ENCODE data around the gene TACC2.

TACC2 gene

GRCh38 chr10:121994429-121994941 lies 5.5 kb downstream of the TACC2 start:
- peak; percentile 23 for DNase-seq
- H3K4me3 Mint-ChIP-seq, result no peak overlapping the region
- H3K27me3 Mint-ChIP-seq (ENCODE audit: low read depth, poor library complexity), result peaks cover 9% of the 10 kb centered on the region
- peaks cover 7% of the 10 kb centered on the region for H3K36me3 Mint-ChIP-seq (ENCODE audit: low read depth)
- H3K27ac Mint-ChIP-seq, result no peak overlapping the region
- H3K9me3 Mint-ChIP-seq, result peaks cover 21% of the 10 kb centered on the region
- no peak for TF ChIP-seq CTCF (IDR thresholded peaks at IDR 0.05)
- H3K4me1 Mint-ChIP-seq, result peaks cover 30% of the 10 kb centered on the region

GRCh38 chr10:121998462-121998861 lies 9.5 kb downstream of the TACC2 start:
- no peak for DNase-seq
- Mint-ChIP-seq H3K4me1 (peaks cover 30% of the 10 kb centered on the region), H3K4me3 (no peak overlapping the region), H3K9me3 (peaks cover 40% of the 10 kb centered on the region), H3K27me3 (ENCODE audit: low read depth, poor library complexity) (peaks cover 6% of the 10 kb centered on the region), H3K27ac (no peak overlapping the region), H3K36me3 (ENCODE audit: low read depth) (peaks cover 5% of the 10 kb centered on the region)
- no peak for TF ChIP-seq CTCF (IDR thresholded peaks at IDR 0.05)

- DNase-seq, result no peak
- Mint-ChIP-seq H3K36me3 (ENCODE audit: low read depth) (peaks cover 5% of the 10 kb centered on the region), H3K27me3 (ENCODE audit: low read depth, poor library complexity) (peaks cover 2% of the 10 kb centered on the region), H3K9me3 (peaks cover 45% of the 10 kb centered on the region), H3K4me3 (no peak overlapping the region), H3K27ac (no peak overlapping the region), H3K4me1 (peaks cover 22% of the 10 kb centered on the region)
- TF ChIP-seq CTCF (IDR thresholded peaks at IDR 0.05), result no peak
Observed at GRCh38 chr10:121999301-121999700, 10.3 kb downstream of the TACC2 start.

GRCh38 chr10:122001698-122002097 lies 12.7 kb downstream of the TACC2 start:
- Mint-ChIP-seq H3K4me1 (peaks cover 2% of the 10 kb centered on the region), H3K4me3 (no peak overlapping the region), H3K27ac (no peak overlapping the region), H3K27me3 (ENCODE audit: low read depth, poor library complexity) (peaks cover 5% of the 10 kb centered on the region), H3K36me3 (ENCODE audit: low read depth) (peaks cover 5% of the 10 kb centered on the region), H3K9me3 (peaks cover 60% of the 10 kb centered on the region)
- no peak for DNase-seq
- no peak for TF ChIP-seq CTCF (IDR thresholded peaks at IDR 0.05)

- Mint-ChIP-seq H3K4me3 (no peak overlapping the region), H3K9me3 (peaks cover 32% of the 10 kb centered on the region), H3K27me3 (ENCODE audit: low read depth, poor library complexity) (peaks cover 3% of the 10 kb centered on the region), H3K36me3 (ENCODE audit: low read depth) (no peaks in the 10 kb centered on the region), H3K27ac (no peak overlapping the region), H3K4me1 (no peaks in the 10 kb centered on the region)
- TF ChIP-seq CTCF (IDR thresholded peaks at IDR 0.05), result no peak
- no peak for DNase-seq
Observed at GRCh38 chr10:122007415-122007814, 18.5 kb downstream of the TACC2 start.

GRCh38 chr10:122010405-122011050 lies 21.6 kb downstream of the TACC2 start:
- no peaks in the 10 kb centered on the region for H3K36me3 Mint-ChIP-seq (ENCODE audit: low read depth)
- H3K27ac Mint-ChIP-seq, result no peak overlapping the region
- peaks cover 17% of the 10 kb centered on the region for H3K9me3 Mint-ChIP-seq
- no peak for DNase-seq
- no peak for TF ChIP-seq CTCF (IDR thresholded peaks at IDR 0.05)
- no peak overlapping the region for H3K4me3 Mint-ChIP-seq
- no peaks in the 10 kb centered on the region for H3K4me1 Mint-ChIP-seq
- peaks cover 3% of the 10 kb centered on the region for H3K27me3 Mint-ChIP-seq (ENCODE audit: low read depth, poor library complexity)

Data from nephron progenitor cell (in vitro differentiated cells).